NCI-H345 treated with DMSO at 0.1 percent for 48 hours (cell line): ENCODE results near the gene KICS2.

Source experiments
- DNase-seq: peaks from one replicate; lab custom pipeline; 2025; ENCODE audit not compliant: unreplicated experiment; lab: John Stamatoyannopoulos, UW

KICS2 gene

GRCh38 chr12:64175254-64175945 lies 46.7 kb downstream of the KICS2 start:
- DNase-seq, result no peak

- no peak for DNase-seq
These were observed 48.6 kb downstream of the KICS2 start for GRCh38 chr12:64173456-64173855.
